WERI-Rb-1 (cell line): Measurements from ENCODE around the gene ARIH1.
"Not testable (repeated sequence)": the region's sequence is repeated elsewhere in the genome, so short reads cannot be mapped to it uniquely, and the experiment has no call there.

ENCODE experiments used
- DNase-seq: peaks from one replicate; pipeline ENCODE4 v3.0.0-alpha.2; 2020
- H3K27ac ChIP-seq: fragments of 250-450 bp; sonication (Bioruptor Pico); 2 replicates; pipeline ENCODE4 v1.5.1; 2020; ENCODE audit warnings: mild to moderate bottlenecking, moderate library complexity
- H3K27me3 ChIP-seq: fragments of 250-450 bp; sonication (Bioruptor Pico); 2 replicates; pipeline ENCODE4 v1.5.1; 2021; ENCODE audit warnings: mild to moderate bottlenecking, low read depth, moderate library complexity; ENCODE audit not compliant: insufficient read depth, severe bottlenecking
- H3K36me3 ChIP-seq: fragments of 250-450 bp; sonication (Bioruptor Pico); 2 replicates; pipeline ENCODE4 v1.5.1; 2020; ENCODE audit warnings: mild to moderate bottlenecking, moderate library complexity
- H3K4me3 ChIP-seq: 2 replicates; pipeline ENCODE4 v1.5.1; 2011; ENCODE audit warnings: low read depth, mild to moderate bottlenecking, control low read depth, low read length
- H3K9me3 ChIP-seq: fragments of 250-450 bp; sonication (Bioruptor Pico); 2 replicates; pipeline ENCODE4 v1.5.1; 2021; ENCODE audit warnings: mild to moderate bottlenecking, moderate library complexity; ENCODE audit not compliant: severe bottlenecking
- CTCF ChIP-seq: IDR thresholded peaks from 2 replicates; pipeline ENCODE4 v1.5.1; 2011; ENCODE audit warnings: low read depth, mild to moderate bottlenecking, control low read depth, inconsistent platforms, low read length

Gene ARIH1

GRCh38 chr15:72592676-72593075 is 118.5 kb downstream of the ARIH1 start:
- Histone ChIP-seq H3K9me3 (no peaks in the 10 kb centered on the region), H3K27me3 (no peaks in the 10 kb centered on the region), H3K27ac (no peak overlapping the region), H3K36me3 (no peaks in the 10 kb centered on the region), H3K4me3 (no peak overlapping the region)
- no peak for DNase-seq
- TF ChIP-seq CTCF: no peak

GRCh38 chr15:72593838-72594237 is 119.7 kb downstream of the ARIH1 start:
- TF ChIP-seq CTCF: no peak
- no peaks in the 10 kb centered on the region for H3K36me3 ChIP-seq
- no peak for DNase-seq
- no peak overlapping the region for H3K4me3 ChIP-seq
- no peak overlapping the region for H3K27ac ChIP-seq
- no peaks in the 10 kb centered on the region for H3K9me3 ChIP-seq
- H3K27me3 ChIP-seq: no peaks in the 10 kb centered on the region

GRCh38 chr15:72599855-72600464 is 125.8 kb downstream of the ARIH1 start:
- Histone ChIP-seq H3K36me3 (no peaks in the 10 kb centered on the region), H3K27me3 (no peaks in the 10 kb centered on the region), H3K4me3 (no peak overlapping the region), H3K27ac (no peak overlapping the region), H3K9me3 (no peaks in the 10 kb centered on the region)
- DNase-seq: peak; percentile 26
- TF ChIP-seq CTCF: peak; percentile 60

GRCh38 chr15:72604794-72605193 is 130.7 kb downstream of the ARIH1 start:
- H3K36me3 ChIP-seq: no peaks in the 10 kb centered on the region
- no peaks in the 10 kb centered on the region for H3K9me3 ChIP-seq
- no peak for DNase-seq
- H3K27me3 ChIP-seq: no peaks in the 10 kb centered on the region
- TF ChIP-seq CTCF: no peak
- H3K4me3 ChIP-seq: no peak overlapping the region
- H3K27ac ChIP-seq: no peak overlapping the region

- H3K4me3 ChIP-seq, H3K9me3 ChIP-seq, H3K27me3 ChIP-seq, H3K36me3 ChIP-seq, DNase-seq, H3K27ac ChIP-seq: not testable (repeated sequence)
Observed at GRCh38 chr15:72608084-72608483, 134.0 kb downstream of the ARIH1 start.

GRCh38 chr15:72609862-72610261 is 135.7 kb downstream of the ARIH1 start:
- no peak for TF ChIP-seq CTCF
- H3K36me3 ChIP-seq: no peaks in the 10 kb centered on the region
- no peak for DNase-seq
- no peaks in the 10 kb centered on the region for H3K9me3 ChIP-seq
- H3K27me3 ChIP-seq: no peaks in the 10 kb centered on the region
- no peak overlapping the region for H3K4me3 ChIP-seq
- H3K27ac ChIP-seq: no peak overlapping the region

GRCh38 chr15:72612324-72612723 is 138.2 kb downstream of the ARIH1 start:
- DNase-seq, H3K27ac ChIP-seq, H3K4me3 ChIP-seq, H3K9me3 ChIP-seq, H3K27me3 ChIP-seq, H3K36me3 ChIP-seq: not testable (repeated sequence)
